Transverse colon (tissue), 3 donors: ENCODE measurements around the gene DDN.

ENCODE experiments used
- POLR2A ChIP-seq: fragments of 450-650 bp; IDR thresholded peaks from one replicate; pipeline ENCODE4 v1.6.1; 2016; ENCODE audit warnings: antibody characterized with exemption, mild to moderate bottlenecking, moderate library complexity
- TF ChIP-seq, protein P1 (sequence below), 5 experiments: fragments of 200-600 bp in 3 of 5; fragments of 450-650 bp in 2 of 5; sonication (generic) in 3 of 5; IDR thresholded peaks; 1 replicate in 2 of 5; 2 replicates in 3 of 5; pipeline ENCODE4 v1.5.1; 2016 to 2017; ENCODE audit warnings: antibody characterized with exemption in 5 of 5, inconsistent platforms in 3 of 5, mild to moderate bottlenecking in 2 of 5, moderate library complexity in 1 of 5

GRCh38 chr12:48954841-48955501 is 44.2 kb downstream of the DDN start:
- TF ChIP-seq POLR2A, result no peak
- TF ChIP-seq, protein P1, sequence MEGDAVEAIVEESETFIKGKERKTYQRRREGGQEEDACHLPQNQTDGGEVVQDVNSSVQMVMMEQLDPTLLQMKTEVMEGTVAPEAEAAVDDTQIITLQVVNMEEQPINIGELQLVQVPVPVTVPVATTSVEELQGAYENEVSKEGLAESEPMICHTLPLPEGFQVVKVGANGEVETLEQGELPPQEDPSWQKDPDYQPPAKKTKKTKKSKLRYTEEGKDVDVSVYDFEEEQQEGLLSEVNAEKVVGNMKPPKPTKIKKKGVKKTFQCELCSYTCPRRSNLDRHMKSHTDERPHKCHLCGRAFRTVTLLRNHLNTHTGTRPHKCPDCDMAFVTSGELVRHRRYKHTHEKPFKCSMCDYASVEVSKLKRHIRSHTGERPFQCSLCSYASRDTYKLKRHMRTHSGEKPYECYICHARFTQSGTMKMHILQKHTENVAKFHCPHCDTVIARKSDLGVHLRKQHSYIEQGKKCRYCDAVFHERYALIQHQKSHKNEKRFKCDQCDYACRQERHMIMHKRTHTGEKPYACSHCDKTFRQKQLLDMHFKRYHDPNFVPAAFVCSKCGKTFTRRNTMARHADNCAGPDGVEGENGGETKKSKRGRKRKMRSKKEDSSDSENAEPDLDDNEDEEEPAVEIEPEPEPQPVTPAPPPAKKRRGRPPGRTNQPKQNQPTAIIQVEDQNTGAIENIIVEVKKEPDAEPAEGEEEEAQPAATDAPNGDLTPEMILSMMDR (IDR thresholded peaks at IDR 0.05), result no peak
